VCaP (cell line): ENCODE measurements around the gene NTN1.

ENCODE experiments used
- H3K27ac ChIP-seq: fragments of 450-650 bp; 2 replicates; pipeline ENCODE4 v1.5.1; 2017
- TF ChIP-seq, protein P1 (sequence below): fragments of 450-650 bp; conservative IDR thresholded peaks from 2 replicates; pipeline ENCODE4 v1.5.1; 2017; ENCODE audit warnings: mild to moderate bottlenecking, moderate library complexity

NTN1 gene

DNA sequence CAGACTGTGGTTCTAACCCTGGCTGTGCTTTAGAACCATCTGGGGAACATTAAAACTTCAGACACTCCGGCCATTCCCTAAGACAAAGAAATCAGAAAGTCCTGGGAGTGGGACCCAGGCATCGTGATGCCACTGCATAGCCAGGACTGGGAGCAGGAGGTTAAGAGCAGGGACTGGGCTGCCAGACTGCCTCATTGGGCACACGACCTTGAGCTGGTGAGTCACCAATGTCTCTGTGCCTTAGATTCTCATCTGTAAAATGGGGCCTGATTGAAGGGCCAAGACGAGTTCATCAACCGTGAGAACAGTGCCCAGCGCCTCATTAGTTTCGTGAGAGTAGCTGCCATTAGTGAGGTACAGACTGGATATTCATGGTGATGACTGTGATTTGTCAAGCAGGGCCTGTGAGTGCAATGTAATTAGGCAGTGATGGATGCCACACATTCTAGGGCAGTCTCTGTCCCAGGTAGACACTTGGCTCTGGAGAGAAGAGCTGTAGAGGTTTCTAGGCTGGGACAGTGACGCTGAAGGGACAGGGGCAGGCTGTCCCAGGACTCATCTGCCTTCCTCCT lies 196.8 kb downstream of the NTN1 start:
- TF ChIP-seq, protein P1, sequence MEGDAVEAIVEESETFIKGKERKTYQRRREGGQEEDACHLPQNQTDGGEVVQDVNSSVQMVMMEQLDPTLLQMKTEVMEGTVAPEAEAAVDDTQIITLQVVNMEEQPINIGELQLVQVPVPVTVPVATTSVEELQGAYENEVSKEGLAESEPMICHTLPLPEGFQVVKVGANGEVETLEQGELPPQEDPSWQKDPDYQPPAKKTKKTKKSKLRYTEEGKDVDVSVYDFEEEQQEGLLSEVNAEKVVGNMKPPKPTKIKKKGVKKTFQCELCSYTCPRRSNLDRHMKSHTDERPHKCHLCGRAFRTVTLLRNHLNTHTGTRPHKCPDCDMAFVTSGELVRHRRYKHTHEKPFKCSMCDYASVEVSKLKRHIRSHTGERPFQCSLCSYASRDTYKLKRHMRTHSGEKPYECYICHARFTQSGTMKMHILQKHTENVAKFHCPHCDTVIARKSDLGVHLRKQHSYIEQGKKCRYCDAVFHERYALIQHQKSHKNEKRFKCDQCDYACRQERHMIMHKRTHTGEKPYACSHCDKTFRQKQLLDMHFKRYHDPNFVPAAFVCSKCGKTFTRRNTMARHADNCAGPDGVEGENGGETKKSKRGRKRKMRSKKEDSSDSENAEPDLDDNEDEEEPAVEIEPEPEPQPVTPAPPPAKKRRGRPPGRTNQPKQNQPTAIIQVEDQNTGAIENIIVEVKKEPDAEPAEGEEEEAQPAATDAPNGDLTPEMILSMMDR, result no peak
- H3K27ac ChIP-seq, result no peak overlapping the region; the same call in 1 of the 2 replicates

DNA sequence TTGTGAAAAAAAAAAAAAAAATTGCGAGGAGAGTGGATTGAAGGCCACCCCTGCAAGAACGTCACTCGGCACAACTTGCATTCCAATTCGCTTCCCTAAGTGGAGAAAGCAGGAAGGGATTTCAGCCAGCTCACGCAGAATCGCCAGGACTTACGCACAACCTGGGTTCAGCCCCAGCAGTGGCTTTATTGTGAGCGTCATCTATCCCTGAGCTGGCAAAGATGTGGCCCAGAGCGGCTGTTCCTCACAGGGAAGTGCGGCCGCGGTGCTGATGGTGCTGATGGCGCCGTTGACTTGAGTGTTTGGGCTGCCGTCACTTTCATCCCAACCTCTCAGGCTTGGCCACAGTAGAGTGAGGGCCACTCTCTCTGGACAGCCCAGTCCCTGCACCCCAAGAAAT lies 197.6 kb downstream of the NTN1 start:
- H3K27ac ChIP-seq, result no peak overlapping the region
- TF ChIP-seq, protein P1, result no peak

DNA sequence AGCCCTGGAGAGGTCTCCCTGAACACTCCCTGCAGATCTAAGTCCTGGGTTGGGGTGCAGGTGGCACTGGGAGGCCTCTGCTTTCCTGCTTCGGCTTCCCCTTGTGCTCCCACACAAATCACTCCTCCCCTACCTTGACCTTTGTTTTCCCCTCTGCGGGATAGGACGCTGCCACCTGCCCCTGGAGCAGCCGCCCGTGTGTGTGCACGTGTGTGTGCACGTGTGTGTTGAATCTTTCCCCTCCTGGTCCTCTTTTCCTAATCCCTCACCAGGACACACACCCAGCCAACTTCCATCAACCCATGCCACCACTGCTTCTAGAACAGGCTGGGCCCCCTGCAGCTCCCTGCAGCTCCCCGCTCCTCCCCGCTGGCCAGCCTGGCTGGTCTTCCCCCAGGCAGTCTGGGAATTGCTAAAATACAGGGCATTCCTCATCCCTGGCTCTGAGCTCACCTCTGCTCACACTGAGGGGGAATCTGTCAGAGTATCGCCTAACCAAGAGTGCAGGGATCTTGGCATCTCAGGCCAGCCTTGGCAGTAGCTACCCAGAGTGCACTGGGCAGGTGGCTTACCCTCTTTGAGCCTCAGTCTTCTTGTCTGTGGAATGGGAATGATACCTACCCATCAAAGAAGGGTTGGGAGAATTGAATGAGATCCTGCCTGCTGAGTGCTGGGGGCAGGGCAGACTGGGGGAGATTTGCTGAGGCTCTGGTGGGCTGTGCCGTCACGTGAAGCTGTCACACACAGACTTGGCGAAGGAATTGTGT lies 198.5 kb downstream of the NTN1 start:
- TF ChIP-seq, protein P1, result no peak
- H3K27ac ChIP-seq, result no peak overlapping the region

DNA sequence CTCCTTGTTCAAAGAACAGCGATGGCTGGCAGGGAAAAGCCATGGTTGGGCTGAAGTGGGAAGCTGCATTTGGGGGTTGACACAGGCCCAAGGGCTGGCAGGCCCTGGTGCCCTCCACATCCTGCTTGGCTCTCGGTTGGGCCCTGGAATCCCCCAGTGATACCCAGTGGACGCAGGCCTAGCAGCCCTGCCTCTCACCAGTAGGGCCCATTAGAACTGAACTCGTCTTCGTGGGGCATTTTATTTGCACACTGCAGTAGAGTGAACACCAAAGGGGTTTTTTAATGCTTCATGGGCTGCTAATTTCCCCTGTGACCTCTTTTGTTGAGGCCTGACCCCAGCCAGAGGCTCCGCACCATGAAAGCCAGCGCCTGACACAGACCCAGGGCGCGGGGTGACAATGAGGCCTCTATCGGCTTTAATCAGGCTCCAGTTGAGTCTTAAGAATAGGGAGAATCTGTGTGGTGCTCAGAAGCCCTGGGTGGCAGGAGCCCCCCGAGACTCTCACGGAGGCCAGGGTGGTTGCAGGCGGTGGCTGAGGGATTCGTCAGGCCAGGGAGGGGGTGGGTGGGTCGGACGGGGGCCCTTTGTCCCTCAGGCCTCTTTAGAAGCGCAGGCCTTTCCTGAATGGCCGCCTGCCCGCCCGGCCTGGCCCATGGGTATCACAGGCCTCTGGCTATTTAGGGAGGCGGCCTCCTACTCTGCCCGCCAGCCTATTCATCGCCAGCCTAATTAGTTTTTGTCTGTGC lies 199.3 kb downstream of the NTN1 start:
- TF ChIP-seq, protein P1, result no peak

DNA sequence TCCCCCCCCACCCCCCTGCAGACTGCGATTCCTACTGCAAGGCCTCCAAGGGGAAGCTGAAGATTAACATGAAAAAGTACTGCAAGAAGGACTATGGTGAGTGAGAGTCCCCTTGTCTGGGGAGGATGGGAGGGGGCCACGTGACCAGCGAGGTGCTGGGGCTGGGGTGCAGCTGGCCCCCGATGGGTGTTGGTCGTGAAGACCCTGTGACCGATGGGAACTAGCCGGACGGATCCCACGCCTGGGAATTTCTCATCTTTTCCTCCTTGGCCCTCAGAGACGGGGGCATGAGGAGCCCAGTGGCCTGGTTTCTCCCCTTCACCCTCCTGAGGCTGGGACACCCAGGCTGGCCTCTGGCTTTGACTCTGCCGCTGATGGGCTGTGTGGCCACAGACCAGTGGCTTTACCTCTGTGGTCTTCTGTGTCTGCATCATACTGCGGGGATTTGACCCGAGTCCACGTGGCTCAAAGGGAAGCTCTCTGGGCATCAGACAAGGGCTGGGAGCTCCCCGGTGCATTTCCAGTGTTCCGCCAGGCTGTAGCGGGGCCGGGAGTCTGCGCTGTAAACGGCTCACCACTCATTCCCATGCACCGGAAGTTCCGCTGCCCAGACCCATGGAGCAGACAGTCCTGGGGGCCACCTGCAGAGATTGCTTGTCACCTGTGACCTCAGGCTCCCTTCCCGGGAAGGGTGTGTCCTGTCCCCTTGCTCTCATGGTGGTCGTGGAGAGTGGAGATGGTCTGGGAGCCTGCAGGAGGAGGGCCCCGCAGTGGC lies 200.0 kb downstream of the NTN1 start:
- no peak overlapping the region for H3K27ac ChIP-seq
- TF ChIP-seq, protein P1, result no peak

More for the DNA sequence above, 199.3 kb downstream of the NTN1 start:
- no peak overlapping the region for H3K27ac ChIP-seq

DNA sequence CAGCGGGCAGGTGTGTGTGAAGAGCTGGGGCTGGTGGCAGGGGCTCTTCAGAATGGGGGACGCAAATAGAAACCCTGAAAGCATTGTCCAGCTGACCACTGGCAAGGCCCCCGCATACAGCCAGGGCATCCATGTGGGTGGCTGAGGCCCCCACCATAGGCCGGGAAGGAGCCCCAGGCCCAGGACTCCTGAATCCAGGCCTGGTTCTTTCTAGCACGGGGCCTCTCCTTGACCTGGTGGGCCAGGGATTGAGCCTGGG lies 200.5 kb downstream of the NTN1 start:
- TF ChIP-seq, protein P1, result no peak

DNA sequence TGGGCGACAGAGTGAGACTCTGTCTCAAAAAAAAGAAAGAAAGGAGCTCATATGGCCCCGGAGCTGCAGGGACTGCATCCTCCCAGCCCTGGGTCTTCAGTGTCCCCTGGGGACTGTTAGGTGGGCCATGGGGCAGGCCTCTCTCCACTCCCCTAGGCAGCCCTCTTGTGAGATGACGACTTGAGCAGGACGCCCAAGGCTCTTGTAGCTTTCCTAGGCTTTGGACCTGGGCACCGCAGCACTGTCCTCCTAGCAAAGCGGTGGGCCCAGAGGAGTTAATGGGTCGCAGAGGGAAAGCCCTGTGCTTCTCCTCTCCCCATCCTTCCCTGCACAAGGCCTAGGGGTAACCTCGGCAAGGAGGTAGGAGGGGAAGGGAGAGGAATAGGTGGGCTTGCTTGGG lies 202.2 kb downstream of the NTN1 start:
- TF ChIP-seq, protein P1, result no peak
- no peak overlapping the region for H3K27ac ChIP-seq

More for the DNA sequence above, 200.5 kb downstream of the NTN1 start:
- no peak overlapping the region for H3K27ac ChIP-seq
